ENCODE data around the gene NBAS. TPM values are rescaled to one million over a fixed set of nuclear protein-coding genes. Genes with fewer than 3 reads are reported as not detected.

The NBAS gene
- polyA plus RNA-seq, 1 donor (not counting 4 experiments of a cell fraction or from before 2014, with no cell fraction given), result 27.9 TPM

DNA sequence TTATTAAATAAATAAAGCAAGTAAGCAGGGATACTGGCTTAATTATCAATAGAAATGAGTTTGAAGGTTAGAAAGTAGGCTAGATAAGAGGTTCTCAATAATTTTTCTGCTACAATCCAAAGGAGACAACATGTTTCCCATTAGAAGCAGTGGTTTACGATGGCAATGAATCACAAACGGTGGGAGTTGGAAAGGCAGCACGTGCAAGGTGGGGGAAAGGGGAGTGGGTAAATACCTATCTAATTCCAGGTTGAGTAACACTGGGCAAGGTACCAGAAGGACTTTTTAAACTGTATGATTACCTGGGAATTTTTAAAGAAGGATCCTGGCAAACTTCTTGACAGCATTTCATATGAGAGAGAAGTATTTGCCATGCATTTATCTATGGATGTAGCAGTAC lies 289.9 kb downstream of the NBAS start:
- dilution Hi-C loops (cut with MboI; ENCODE audit: extremely low pct_ligation_motif_present, low sequenced_read_pairs), result no loop called here
- Histone ChIP-seq H3K9ac (ENCODE audit: control insufficient read depth, extremely low read depth, insufficient read depth, low read length) (no peak overlapping the region), H3K4me1 (ENCODE audit: control insufficient read depth, extremely low read depth, insufficient read depth, low read length) (no peaks in the 10 kb centered on the region), H4K20me1 (ENCODE audit: control insufficient read depth, extremely low read depth, insufficient read depth, low read length) (no peaks in the 10 kb centered on the region), H3K36me3 (ENCODE audit: control insufficient read depth in 2 of 2, extremely low read depth in 1 of 2, insufficient read depth in 2 of 2, low read length in 2 of 2) (no peaks in the 10 kb centered on the region), H2AFZ (ENCODE audit: control insufficient read depth, low read length) (no peak overlapping the region), H3K4me3 (ENCODE audit: control insufficient read depth in 2 of 3, extremely low read depth in 1 of 3, insufficient read depth in 2 of 3, low read depth in 1 of 3, low read length in 3 of 3) (no peak overlapping the region), H3K27ac (ENCODE audit: control insufficient read depth, insufficient read depth, low read length) (no peak overlapping the region), H3K9me3 (ENCODE audit: control insufficient read depth, low read depth, low read length) (no peaks in the 10 kb centered on the region), H3K79me2 (ENCODE audit: control insufficient read depth, insufficient read depth, low read length) (no peaks in the 10 kb centered on the region), H3K27me3 (ENCODE audit: control insufficient read depth, extremely low read depth, insufficient read depth, low read length) (no peaks in the 10 kb centered on the region), H3K4me2 (ENCODE audit: control insufficient read depth, extremely low read depth, insufficient read depth, low read depth, low read length) (no peak overlapping the region), H3K9me1 (ENCODE audit: control insufficient read depth, extremely low read depth, insufficient read depth, low read length) (no peaks in the 10 kb centered on the region)
- DNase-seq (ENCODE audit: low read depth, low spot score) (no peak), FAIRE-seq (no peak)
- TF ChIP-seq CTCF (optimal IDR thresholded peaks at IDR 0.05 in 1 of 3, IDR thresholded peaks at IDR 0.05 in 1 of 3, conservative IDR thresholded peaks at IDR 0.05 in 1 of 3; ENCODE audit: extremely low read depth in 1 of 3, insufficient read depth in 2 of 3, low read length in 3 of 3) (no peak), EZH2 (IDR thresholded peaks at IDR 0.05; ENCODE audit: low read length) (no peak)

DNA sequence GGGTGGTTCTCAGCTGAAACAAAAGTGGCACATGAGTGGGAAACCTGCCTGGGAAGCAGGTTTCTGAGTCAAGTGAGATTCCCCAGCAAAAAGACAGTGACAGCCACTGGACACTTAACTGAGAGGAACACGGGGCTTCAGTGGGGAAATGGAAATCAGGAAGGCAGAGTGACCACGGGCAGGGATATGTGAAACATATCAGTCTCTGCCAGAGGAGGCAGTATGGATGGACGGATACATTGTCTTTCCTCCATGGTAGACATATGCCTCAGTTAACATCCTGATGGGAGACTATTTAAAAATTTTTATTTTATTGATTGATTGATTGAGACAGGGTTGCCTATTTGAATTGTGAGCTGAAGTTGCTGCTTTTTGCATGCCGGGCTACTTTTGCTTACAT lies 292.1 kb downstream of the NBAS start:
- TF ChIP-seq CTCF (optimal IDR thresholded peaks at IDR 0.05 in 1 of 3, IDR thresholded peaks at IDR 0.05 in 1 of 3, conservative IDR thresholded peaks at IDR 0.05 in 1 of 3; ENCODE audit: extremely low read depth in 1 of 3, insufficient read depth in 2 of 3, low read length in 3 of 3) (no peak), EZH2 (IDR thresholded peaks at IDR 0.05; ENCODE audit: low read length) (no peak)
- Histone ChIP-seq H2AFZ (ENCODE audit: control insufficient read depth, low read length) (no peak overlapping the region), H3K27me3 (ENCODE audit: control insufficient read depth, extremely low read depth, insufficient read depth, low read length) (no peaks in the 10 kb centered on the region), H3K27ac (ENCODE audit: control insufficient read depth, insufficient read depth, low read length) (no peak overlapping the region), H4K20me1 (ENCODE audit: control insufficient read depth, extremely low read depth, insufficient read depth, low read length) (no peaks in the 10 kb centered on the region), H3K4me2 (ENCODE audit: control insufficient read depth, extremely low read depth, insufficient read depth, low read depth, low read length) (no peak overlapping the region), H3K9me3 (ENCODE audit: control insufficient read depth, low read depth, low read length) (no peaks in the 10 kb centered on the region), H3K36me3 (ENCODE audit: control insufficient read depth in 2 of 2, extremely low read depth in 1 of 2, insufficient read depth in 2 of 2, low read length in 2 of 2) (peaks cover 0 to 2% of the 10 kb centered on the region in 2 experiments), H3K9ac (ENCODE audit: control insufficient read depth, extremely low read depth, insufficient read depth, low read length) (no peak overlapping the region), H3K4me3 (ENCODE audit: control insufficient read depth in 2 of 3, extremely low read depth in 1 of 3, insufficient read depth in 2 of 3, low read depth in 1 of 3, low read length in 3 of 3) (no peak overlapping the region), H3K9me1 (ENCODE audit: control insufficient read depth, extremely low read depth, insufficient read depth, low read length) (no peaks in the 10 kb centered on the region), H3K79me2 (ENCODE audit: control insufficient read depth, insufficient read depth, low read length) (no peaks in the 10 kb centered on the region), H3K4me1 (ENCODE audit: control insufficient read depth, extremely low read depth, insufficient read depth, low read length) (no peaks in the 10 kb centered on the region)
- dilution Hi-C loops (cut with MboI; ENCODE audit: extremely low pct_ligation_motif_present, low sequenced_read_pairs), result no loop called here
- no peak for DNase-seq (ENCODE audit: low read depth, low spot score)
- no peak for FAIRE-seq

All from keratinocyte (primary cell).